IMR-90 (cell line): ENCODE measurements around the gene PCAT6. TPM values are rescaled to one million over a fixed set of nuclear protein-coding genes. Genes with fewer than 3 reads are reported as not detected.
A peak's percentile ranks its signal among the peaks of the same experiment; 100 is the strongest.

Experiments
- ATAC-seq: fragments of 200-7000 bp; cut with Tn5 transposase; 2 replicates; pipeline ENCODE4 v1.9.1; 2020; ENCODE audit warnings: low read depth, mild to moderate bottlenecking, moderate library complexity
- BruUV-seq: library from RNA; stranded (reverse); fragments of 400-500 nt; replicated peaks from 2 replicates; lab custom pipeline; 2021; lab: Mats Ljungman, UMichigan
- CTCF ChIA-PET: fragments of 300-600 bp; formaldehyde crosslinking; extraction: SDS; loops from one replicate; lab custom pipeline; 2021; ENCODE audit warnings: antibody characterized with exemption; lab: Yijun Ruan, JAX
- POLR2A ChIA-PET: fragments of 300-600 bp; sonication (Branson Sonifier 250); formaldehyde crosslinking; loops from one replicate; lab custom pipeline; 2022; ENCODE audit warnings: antibody characterized with exemption; ENCODE audit not compliant: unreplicated experiment; lab: Charles Lee
- DNase-seq: peaks from one replicate; pipeline ENCODE4 v3.0.0; 2013
- H2AFZ ChIP-seq: replicated peaks from 2 replicates; pipeline ENCODE3; 2013; ENCODE audit warnings: low read length, mild to moderate bottlenecking; ENCODE audit not compliant: poor library complexity
- H2AK5ac ChIP-seq: 2 replicates; pipeline ENCODE4 v1.6.1; 2013; ENCODE audit warnings: low read depth, low read length, inconsistent platforms
- H2AK9ac ChIP-seq: replicated peaks from 2 replicates; pipeline ENCODE3; 2013; ENCODE audit warnings: mild to moderate bottlenecking, low read depth, low read length, moderate library complexity; ENCODE audit not compliant: poor library complexity
- H2BK120ac ChIP-seq: 2 replicates; pipeline ENCODE4 v1.6.1; 2013; ENCODE audit warnings: low read depth, low read length, inconsistent platforms
- H2BK15ac ChIP-seq: 3 replicates; pipeline ENCODE4 v1.6.1; 2013; ENCODE audit warnings: low read depth, low read length, inconsistent platforms
- H2BK20ac ChIP-seq: 2 replicates; pipeline ENCODE4 v1.6.1; 2013; ENCODE audit warnings: low read depth, mild to moderate bottlenecking, inconsistent platforms, low read length, moderate library complexity
- H2BK5ac ChIP-seq: 2 replicates; pipeline ENCODE4 v1.6.1; 2013; ENCODE audit warnings: mild to moderate bottlenecking, low read depth, low read length, inconsistent platforms; ENCODE audit not compliant: poor library complexity, severe bottlenecking
- H3K14ac ChIP-seq: replicated peaks from 2 replicates; pipeline ENCODE4 v1.6.1; 2013; ENCODE audit warnings: low read depth, low read length, inconsistent platforms
- H3K18ac ChIP-seq: 2 replicates; pipeline ENCODE4 v1.6.1; 2013; ENCODE audit warnings: low read depth, low read length, control low read depth
- H3K23ac ChIP-seq: 2 replicates; pipeline ENCODE4 v1.6.1; 2013; ENCODE audit warnings: low read depth, low read length, inconsistent platforms
- H3K27ac ChIP-seq: 2 replicates; pipeline ENCODE4 v1.5.1; 2013; ENCODE audit warnings: mild to moderate bottlenecking, control low read depth, low read length; ENCODE audit not compliant: insufficient read depth
- H3K27me3 ChIP-seq: 2 replicates; pipeline ENCODE4 v1.6.1; 2013; ENCODE audit warnings: low read length; ENCODE audit not compliant: control insufficient read depth, insufficient read depth
- H3K36me3 ChIP-seq: 2 replicates; pipeline ENCODE4 v1.6.1; 2013; ENCODE audit warnings: low read length, mixed read lengths; ENCODE audit not compliant: control insufficient read depth, insufficient read depth
- H3K4ac ChIP-seq: 2 replicates; pipeline ENCODE4 v1.6.1; 2013; ENCODE audit warnings: low read depth, low read length, inconsistent platforms
- H3K4me1 ChIP-seq: 2 replicates; pipeline ENCODE4 v1.6.1; 2013; ENCODE audit warnings: low read length, mixed read lengths; ENCODE audit not compliant: control insufficient read depth, insufficient read depth
- H3K4me2 ChIP-seq: 2 replicates; pipeline ENCODE4 v1.6.1; 2013; ENCODE audit warnings: low read depth, mild to moderate bottlenecking, control low read depth, low read length, moderate library complexity
- H3K4me3 ChIP-seq: 2 replicates; pipeline ENCODE4 v1.5.1; 2013; ENCODE audit warnings: low read depth, mild to moderate bottlenecking, control low read depth, low read length, moderate library complexity; ENCODE audit not compliant: insufficient read depth
- H3K56ac ChIP-seq: 2 replicates; pipeline ENCODE4 v1.6.1; 2013; ENCODE audit warnings: low read length, inconsistent platforms; ENCODE audit not compliant: insufficient read depth; ENCODE audit errors: extremely low read depth
- H3K79me1 ChIP-seq, 2 experiments: 2 replicates each; pipeline ENCODE4 v1.6.1; 2013; ENCODE audit warnings: low read length in 2 of 2, inconsistent platforms in 1 of 2, low read depth in 1 of 2
- H3K9ac ChIP-seq: 2 replicates; pipeline ENCODE4 v1.6.1; 2013; ENCODE audit warnings: low read depth, low read length, control low read depth
- H3K9me1 ChIP-seq: 2 replicates; pipeline ENCODE4 v1.6.1; 2013; ENCODE audit warnings: low read length, inconsistent platforms; ENCODE audit not compliant: insufficient read depth
- H3K9me3 ChIP-seq: 2 replicates; pipeline ENCODE4 v1.6.1; 2013; ENCODE audit warnings: low read length; ENCODE audit not compliant: control insufficient read depth, insufficient read depth
- H4K20me1 ChIP-seq: 2 replicates; pipeline ENCODE4 v1.6.1; 2013; ENCODE audit warnings: low read length, inconsistent platforms; ENCODE audit not compliant: insufficient read depth
- H4K5ac ChIP-seq: 2 replicates; pipeline ENCODE4 v1.6.1; 2013; ENCODE audit warnings: mild to moderate bottlenecking, low read depth, low read length, control low read depth
- H4K8ac ChIP-seq, 2 experiments: 2 replicates each; pipeline ENCODE4 v1.6.1; 2013; ENCODE audit warnings: low read depth in 2 of 2, low read length in 2 of 2, control low read depth in 1 of 2, inconsistent platforms in 1 of 2
- H4K91ac ChIP-seq: 2 replicates; pipeline ENCODE4 v1.6.1; 2013; ENCODE audit warnings: low read depth, low read length, inconsistent platforms; ENCODE audit not compliant: insufficient read depth
- CEBPB ChIP-seq: IDR thresholded peaks from 2 replicates; pipeline ENCODE4 v1.6.1; 2012; ENCODE audit warnings: low read depth, low read length, improper control_type of control experiment
- NFE2L2 ChIP-seq: fragments of 150-350 bp; IDR thresholded peaks from 2 replicates; pipeline ENCODE4 v1.6.1; 2016; ENCODE audit warnings: low read depth, mild to moderate bottlenecking, low read length
- SMC3 ChIP-seq: fragments of 150-350 bp; IDR thresholded peaks from 2 replicates; pipeline ENCODE4 v1.6.1; 2016; ENCODE audit warnings: low read depth, mild to moderate bottlenecking, antibody characterized with exemption, low read length, moderate library complexity
- WGBS, 2 experiments: methylation state at CpG; one replicate each; pipeline versions ENCODE4 v1.1.5 to v1.1.7; 2013; ENCODE audit warnings: missing lambda C conversion rate in 2 of 2; ENCODE audit not compliant: insufficient read length in 1 of 2; ENCODE audit errors: extremely low coverage in 2 of 2; 5-methylcytosine and 5-hydroxymethylcytosine counted together
- dilution Hi-C: fragments of 300-500 bp; cut with HindIII; formaldehyde crosslinking; loops from one replicate; pipeline ENCODE4 v1.14.3; 2018; ENCODE audit warnings: low sequenced_read_pairs; ENCODE audit not compliant: unreplicated experiment
- in situ Hi-C: fragments of 300-500 bp; cut with MboI; formaldehyde crosslinking; loops from 3 replicates; pipeline ENCODE4 v1.14.3; 2019; ENCODE audit warnings: low sequenced_read_pairs, inconsistent platforms, mixed read lengths
- intact Hi-C: fragments of 100-400 bp; cut with micrococcal nuclease; formaldehyde crosslinking; loops from 2 replicates; pipeline ENCODE4 v1.10.0; 2022
- polyA plus RNA-seq, 3 experiments: library from polyadenylated mRNA; depleted of rRNA; stranded (reverse); fragments of >200 nt; gene quantifications; 2 replicates each; pipeline ENCODE4 v1.2.3, GENCODE V29; 2012; ENCODE audit warnings: low replicate concordance in 1 of 3
- total RNA-seq: library from RNA; depleted of rRNA; stranded (reverse); fragments of >200 nt; gene quantifications from 2 replicates; pipeline ENCODE4 v1.2.3, GENCODE V29; 2012

The PCAT6 gene
- total and polyA plus RNA-seq, 2 of the 4 experiments (the other 2 are of a cell fraction), result 5.8 TPM; not detected in 1

GRCh38 chr1:202802998-202803932 lies 7.5 kb upstream of the PCAT6 start:
- ChIA-PET CTCF (interaction anchor here (0.7 kb wide), 1 partner anchor 1700 kb away, joined by 3 read pairs; no protein-coding TSS in a partner anchor), POLR2A (no interaction called here)
- Histone ChIP-seq H3K23ac (no peak overlapping the region), H3K4me1 (peaks cover 9% of the 10 kb centered on the region), H3K27ac (peak overlapping the region; percentile 43; the same call in 1 of the 2 replicates), H2BK5ac (peak overlapping the region; percentile 15), H4K91ac (no peak overlapping the region), H2AK9ac (peak overlapping the region; percentile 23), H3K4me3 (no peak overlapping the region), H2BK15ac (no peak overlapping the region), H4K5ac (no peak overlapping the region), H3K36me3 (peaks cover 5% of the 10 kb centered on the region), H3K4me2 (peak overlapping the region; percentile 48), H3K18ac (no peak overlapping the region), H3K9me1 (peaks cover 14% of the 10 kb centered on the region), H3K79me1 (peaks cover 0 to 58% of the 10 kb centered on the region in 2 experiments; a peak in 2 of 4 replicates), H2BK120ac (no peak overlapping the region), H4K20me1 (peaks cover 85% of the 10 kb centered on the region), H2AFZ (no peak overlapping the region), H4K8ac (no peak overlapping the region), H2AK5ac (no peak overlapping the region), H3K9me3 (no peaks in the 10 kb centered on the region), H3K9ac (no peak overlapping the region), H3K56ac (no peak overlapping the region), H2BK20ac (no peak overlapping the region), H3K4ac (no peak overlapping the region), H3K27me3 (no peaks in the 10 kb centered on the region), H3K14ac (no peak overlapping the region)
- TF ChIP-seq CEBPB (peak; percentile 95), SMC3 (no peak), NFE2L2 (peak; percentile 28; the same call in 1 of the 2 replicates)
- intact Hi-C loops, result no loop called here
- WGBS, 2 experiments, result no CpG with 5 or more reads among the region's 15 CpGs
- DNase-seq (peak; percentile 57), ATAC-seq (peak; percentile 18; the same call in 1 of the 2 replicates)
- BruUV-seq, result no TSS peak
- in situ Hi-C loops, result no loop called here
- dilution Hi-C loops, result no loop called here
